ENCODE results near the gene LRMDA. TPM values are rescaled to one million over a fixed set of nuclear protein-coding genes. Genes with fewer than 3 reads are reported as not detected.

The LRMDA gene
- total and polyA plus RNA-seq, 2 of the 13 experiments (the other 11 are each of a cell fraction or from before 2014, with no cell fraction given): 13.4 to 22.0 TPM

DNA sequence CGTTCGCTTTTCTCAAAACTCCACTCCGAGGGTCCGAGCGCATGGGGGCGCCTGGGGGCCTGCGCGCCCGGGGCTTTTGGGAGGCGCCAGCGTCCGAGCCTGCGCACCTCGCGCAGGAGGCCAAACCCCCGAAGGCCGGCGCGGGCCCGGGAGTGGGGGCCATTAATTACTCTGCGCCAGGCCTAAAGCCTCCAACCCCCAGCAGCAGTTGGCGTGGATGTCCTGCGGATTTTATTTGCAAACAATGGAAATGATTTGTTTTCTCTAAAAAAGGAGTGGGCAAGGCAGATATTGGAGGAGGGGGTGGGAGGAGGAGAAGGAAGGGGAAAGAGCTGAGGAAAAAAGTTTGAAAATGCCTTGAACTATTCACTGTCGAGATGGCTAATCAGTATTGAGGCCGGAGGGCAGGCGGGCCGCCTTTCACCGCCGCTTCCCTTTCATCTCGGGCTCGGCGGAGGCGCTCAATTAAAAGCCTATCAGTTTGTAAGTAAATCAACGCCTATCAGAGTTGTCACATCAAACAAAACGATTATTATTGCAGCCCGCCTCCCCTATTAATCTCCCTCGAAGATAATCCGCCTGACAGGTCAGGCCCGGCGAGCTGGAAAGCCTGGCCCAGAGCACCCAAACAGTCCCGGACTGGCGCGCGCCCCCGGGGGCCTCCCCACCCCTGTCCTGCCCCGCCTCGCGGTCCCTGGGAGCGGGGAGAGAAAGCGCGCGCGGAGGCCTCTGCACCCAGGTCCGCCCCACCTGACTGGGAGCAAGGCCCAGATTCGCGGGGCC is 26.4 kb upstream of the LRMDA start (continued):
- TF ChIP-seq, protein P1, sequence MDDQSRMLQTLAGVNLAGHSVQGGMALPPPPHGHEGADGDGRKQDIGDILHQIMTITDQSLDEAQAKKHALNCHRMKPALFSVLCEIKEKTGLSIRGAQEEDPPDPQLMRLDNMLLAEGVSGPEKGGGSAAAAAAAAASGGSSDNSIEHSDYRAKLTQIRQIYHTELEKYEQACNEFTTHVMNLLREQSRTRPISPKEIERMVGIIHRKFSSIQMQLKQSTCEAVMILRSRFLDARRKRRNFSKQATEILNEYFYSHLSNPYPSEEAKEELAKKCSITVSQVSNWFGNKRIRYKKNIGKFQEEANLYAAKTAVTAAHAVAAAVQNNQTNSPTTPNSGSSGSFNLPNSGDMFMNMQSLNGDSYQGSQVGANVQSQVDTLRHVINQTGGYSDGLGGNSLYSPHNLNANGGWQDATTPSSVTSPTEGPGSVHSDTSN (CRISPR knock-in tag; IDR thresholded peaks at IDR 0.05; ENCODE audit: borderline replicate concordance): peak; percentile 29; the same call in 1 of the 2 replicates
- peak; percentile 61; the same call in 1 of the 2 replicates for TF ChIP-seq NR2F2 (IDR thresholded peaks at IDR 0.05; ENCODE audit: borderline replicate concordance, low read depth)
- peak; percentile 70 for TF ChIP-seq CBFB (CRISPR knock-in tag; IDR thresholded peaks at IDR 0.05)
- TF ChIP-seq CCAR2 (optimal IDR thresholded peaks at IDR 0.05; ENCODE audit: low read depth, low read length): no peak
- TF ChIP-seq, protein P2, sequence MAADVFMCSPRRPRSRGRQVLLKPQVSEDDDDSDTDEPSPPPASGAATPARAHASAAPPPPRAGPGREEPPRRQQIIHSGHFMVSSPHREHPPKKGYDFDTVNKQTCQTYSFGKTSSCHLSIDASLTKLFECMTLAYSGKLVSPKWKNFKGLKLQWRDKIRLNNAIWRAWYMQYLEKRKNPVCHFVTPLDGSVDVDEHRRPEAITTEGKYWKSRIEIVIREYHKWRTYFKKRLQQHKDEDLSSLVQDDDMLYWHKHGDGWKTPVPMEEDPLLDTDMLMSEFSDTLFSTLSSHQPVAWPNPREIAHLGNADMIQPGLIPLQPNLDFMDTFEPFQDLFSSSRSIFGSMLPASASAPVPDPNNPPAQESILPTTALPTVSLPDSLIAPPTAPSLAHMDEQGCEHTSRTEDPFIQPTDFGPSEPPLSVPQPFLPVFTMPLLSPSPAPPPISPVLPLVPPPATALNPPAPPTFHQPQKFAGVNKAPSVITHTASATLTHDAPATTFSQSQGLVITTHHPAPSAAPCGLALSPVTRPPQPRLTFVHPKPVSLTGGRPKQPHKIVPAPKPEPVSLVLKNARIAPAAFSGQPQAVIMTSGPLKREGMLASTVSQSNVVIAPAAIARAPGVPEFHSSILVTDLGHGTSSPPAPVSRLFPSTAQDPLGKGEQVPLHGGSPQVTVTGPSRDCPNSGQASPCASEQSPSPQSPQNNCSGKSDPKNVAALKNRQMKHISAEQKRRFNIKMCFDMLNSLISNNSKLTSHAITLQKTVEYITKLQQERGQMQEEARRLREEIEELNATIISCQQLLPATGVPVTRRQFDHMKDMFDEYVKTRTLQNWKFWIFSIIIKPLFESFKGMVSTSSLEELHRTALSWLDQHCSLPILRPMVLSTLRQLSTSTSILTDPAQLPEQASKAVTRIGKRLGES (CRISPR knock-in tag; IDR thresholded peaks at IDR 0.05; ENCODE audit: borderline replicate concordance): 0 out of 2 replicates have a peak, but pooled peaks have one; percentile 41
- TF ChIP-seq ZBTB38 (CRISPR knock-in tag; IDR thresholded peaks at IDR 0.05): peak; percentile 84; the same call in 1 of the 2 replicates
- TF ChIP-seq ZNF343 (CRISPR knock-in tag; IDR thresholded peaks at IDR 0.05): 0 out of 2 replicates have a peak, but pooled peaks have one; percentile 64
- peak; percentile 88 for TF ChIP-seq MYC (CRISPR knock-in tag; IDR thresholded peaks at IDR 0.05; ENCODE audit: borderline replicate concordance)
- TF ChIP-seq, protein P3, sequence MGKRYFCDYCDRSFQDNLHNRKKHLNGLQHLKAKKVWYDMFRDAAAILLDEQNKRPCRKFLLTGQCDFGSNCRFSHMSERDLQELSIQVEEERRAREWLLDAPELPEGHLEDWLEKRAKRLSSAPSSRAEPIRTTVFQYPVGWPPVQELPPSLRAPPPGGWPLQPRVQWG (CRISPR knock-in tag; IDR thresholded peaks at IDR 0.05; ENCODE audit: borderline replicate concordance, low read depth): no peak
- TF ChIP-seq, protein P4, sequence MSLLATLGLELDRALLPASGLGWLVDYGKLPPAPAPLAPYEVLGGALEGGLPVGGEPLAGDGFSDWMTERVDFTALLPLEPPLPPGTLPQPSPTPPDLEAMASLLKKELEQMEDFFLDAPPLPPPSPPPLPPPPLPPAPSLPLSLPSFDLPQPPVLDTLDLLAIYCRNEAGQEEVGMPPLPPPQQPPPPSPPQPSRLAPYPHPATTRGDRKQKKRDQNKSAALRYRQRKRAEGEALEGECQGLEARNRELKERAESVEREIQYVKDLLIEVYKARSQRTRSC (CRISPR knock-in tag; IDR thresholded peaks at IDR 0.05; ENCODE audit: low read depth): 0 out of 2 replicates have a peak, but pooled peaks have one; percentile 64
- peak; percentile 38; the same call in 1 of the 2 replicates for TF ChIP-seq ZMYM3 (CRISPR knock-in tag; IDR thresholded peaks at IDR 0.05)
- TF ChIP-seq, protein P5, sequence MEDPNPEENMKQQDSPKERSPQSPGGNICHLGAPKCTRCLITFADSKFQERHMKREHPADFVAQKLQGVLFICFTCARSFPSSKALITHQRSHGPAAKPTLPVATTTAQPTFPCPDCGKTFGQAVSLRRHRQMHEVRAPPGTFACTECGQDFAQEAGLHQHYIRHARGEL (CRISPR knock-in tag; IDR thresholded peaks at IDR 0.05): no peak
- TF ChIP-seq, protein P6, sequence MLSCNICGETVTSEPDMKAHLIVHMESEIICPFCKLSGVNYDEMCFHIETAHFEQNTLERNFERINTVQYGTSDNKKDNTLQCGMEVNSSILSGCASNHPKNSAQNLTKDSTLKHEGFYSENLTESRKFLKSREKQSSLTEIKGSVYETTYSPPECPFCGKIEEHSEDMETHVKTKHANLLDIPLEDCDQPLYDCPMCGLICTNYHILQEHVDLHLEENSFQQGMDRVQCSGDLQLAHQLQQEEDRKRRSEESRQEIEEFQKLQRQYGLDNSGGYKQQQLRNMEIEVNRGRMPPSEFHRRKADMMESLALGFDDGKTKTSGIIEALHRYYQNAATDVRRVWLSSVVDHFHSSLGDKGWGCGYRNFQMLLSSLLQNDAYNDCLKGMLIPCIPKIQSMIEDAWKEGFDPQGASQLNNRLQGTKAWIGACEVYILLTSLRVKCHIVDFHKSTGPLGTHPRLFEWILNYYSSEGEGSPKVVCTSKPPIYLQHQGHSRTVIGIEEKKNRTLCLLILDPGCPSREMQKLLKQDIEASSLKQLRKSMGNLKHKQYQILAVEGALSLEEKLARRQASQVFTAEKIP (CRISPR knock-in tag; IDR thresholded peaks at IDR 0.05; ENCODE audit: borderline replicate concordance): no peak
- no peak for TF ChIP-seq RFX1 (IDR thresholded peaks at IDR 0.05)
- TF ChIP-seq ATF4 (CRISPR knock-in tag; IDR thresholded peaks at IDR 0.05): peak in 1 of 2 experiments; percentile 36; a peak in 1 of 4 replicates
- TF ChIP-seq HNRNPK (IDR thresholded peaks at IDR 0.05; ENCODE audit: low read depth, low read length, poor library complexity, severe bottlenecking): peak; percentile 48
- TF ChIP-seq SKI (IDR thresholded peaks at IDR 0.05; ENCODE audit: partially characterized antibody): peak; percentile 8

Data from HepG2 (cell line).